Measurements from ENCODE around the gene E4F1.

GRCh38 chr16:2256531-2257140, 33.2 kb downstream of the E4F1 start:
- no peak for TF ChIP-seq CTCF (IDR thresholded peaks at IDR 0.05)
- no peak for TF ChIP-seq EP300 (IDR thresholded peaks at IDR 0.05)
